Esophagus squamous epithelium (tissue), 5 donors: ENCODE measurements around the gene RABEP2. TPM values are rescaled to one million over a fixed set of nuclear protein-coding genes. Genes with fewer than 3 reads are reported as not detected.
A peak's percentile ranks its signal among the peaks of the same experiment; 100 is the strongest.

Experiments
- DNase-seq: peaks from one replicate; lab custom pipeline; 2025; lab: John Stamatoyannopoulos, UW
- H3K27ac ChIP-seq, 4 donors: fragments of 200-600 bp; sonication (generic); one replicate each; pipeline ENCODE4 v1.5.1; 2016 to 2019; ENCODE audit warnings: mild to moderate bottlenecking in 1 of 4
- H3K27me3 ChIP-seq, 4 donors: fragments of 200-600 bp; sonication (generic); 1 replicate in 3 of 4; 2 replicates in 1 of 4; pipeline versions ENCODE4 v1.5.1 to v1.6.0; 2017 to 2021; ENCODE audit warnings: antibody characterized with exemption in 1 of 4
- H3K36me3 ChIP-seq, 3 donors: fragments of 200-600 bp; sonication (generic); one replicate each; pipeline ENCODE4 v1.5.1; 2016 to 2019
- H3K4me1 ChIP-seq, 3 donors: fragments of 200-600 bp; sonication (generic); one replicate each; pipeline ENCODE4 v1.5.1; 2017 to 2019
- H3K4me3 ChIP-seq, 4 donors: fragments of 200-600 bp; sonication (generic); 1 replicate in 3 of 4; 2 replicates in 1 of 4; pipeline ENCODE4 v1.5.1; 2016 to 2019; ENCODE audit warnings: mild to moderate bottlenecking in 2 of 4, moderate library complexity in 1 of 4
- H3K9me3 ChIP-seq, 3 donors: fragments of 200-600 bp; sonication (generic); one replicate each; pipeline ENCODE4 v1.5.1; 2016 to 2019
- POLR2A ChIP-seq, 4 donors: fragments of 450-650 bp; IDR thresholded peaks; one replicate each; pipeline ENCODE4 v1.6.1; 2017; ENCODE audit warnings: antibody characterized with exemption in 4 of 4, mild to moderate bottlenecking in 4 of 4, moderate library complexity in 3 of 4
- WGBS, 2 donors: methylation state at CpG; one replicate each; pipeline ENCODE4 v1.1.5; 2018; 5-methylcytosine and 5-hydroxymethylcytosine counted together
- intact Hi-C: fragments of 100-400 bp; cut with DNase I; formaldehyde crosslinking; loops from one replicate; pipeline ENCODE4 v1.15.0; 2022
- total RNA-seq, 4 donors: library from RNA; depleted of rRNA; stranded (reverse); fragments of >200 nt; gene quantifications; one replicate each; pipeline ENCODE4 v1.1.0, GENCODE V29; 2016
- TF ChIP-seq, protein P1 (sequence below), 6 experiments: fragments of 450-650 bp in 4 of 6; fragments of 200-600 bp in 2 of 6; sonication (generic) in 2 of 6; IDR thresholded peaks; one replicate each; pipeline ENCODE4 v1.5.1; 2016 to 2019; ENCODE audit warnings: antibody characterized with exemption in 6 of 6, mild to moderate bottlenecking in 4 of 6, moderate library complexity in 4 of 6
- donor health status: DM: yes; HTN: yes; CAD: no.

Gene RABEP2
- total RNA-seq, 4 donors from 2014 or later: 28.7 to 47.2 (median 37.2) TPM

DNA sequence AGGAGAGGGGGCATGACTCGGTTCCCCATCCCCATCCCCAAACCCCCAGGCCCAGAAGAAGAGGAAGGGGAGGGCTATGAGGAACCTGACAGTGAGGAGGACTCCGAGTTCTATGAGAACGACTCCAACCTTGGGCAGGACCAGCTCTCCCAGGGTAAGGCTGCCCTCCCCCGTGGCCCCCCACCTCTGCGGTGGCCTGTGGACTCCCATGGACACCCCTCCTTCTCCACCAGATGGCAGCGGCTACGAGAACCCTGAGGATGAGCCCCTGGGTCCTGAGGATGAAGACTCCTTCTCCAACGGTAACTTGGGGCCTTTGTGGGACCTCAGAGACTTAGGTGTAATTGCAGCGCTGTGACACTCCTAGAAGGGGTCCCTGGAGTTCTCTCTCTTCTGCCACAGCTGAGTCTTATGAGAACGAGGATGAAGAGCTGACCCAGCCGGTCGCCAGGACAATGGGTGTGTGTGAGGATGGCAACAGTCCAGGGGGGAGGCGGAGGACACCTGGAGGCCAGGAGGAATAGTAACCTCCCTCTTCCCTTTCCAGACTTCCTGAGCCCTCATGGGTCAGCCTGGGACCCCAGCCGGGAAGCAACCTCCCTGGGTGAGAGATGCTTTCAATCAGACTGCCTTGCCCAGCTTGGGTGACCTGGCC lies 12.3 kb upstream of the RABEP2 start:
- 54 to 70% methylated on average over 2 of the region's 14 CpGs for whole genome bisulfite sequencing, 2 donors
- intact Hi-C loops: no loop called here
- Histone ChIP-seq H3K27me3 (no peaks in the 10 kb centered on the region), H3K27ac (no peak overlapping the region), H3K4me1 (peaks cover 0 to 12% (median 3%) of the 10 kb centered on the region in 3 donors), H3K4me3 (no peak overlapping the region), H3K36me3 (no peaks in the 10 kb centered on the region), H3K9me3 (no peaks in the 10 kb centered on the region)
- no peak for DNase-seq
- TF ChIP-seq, protein P1, sequence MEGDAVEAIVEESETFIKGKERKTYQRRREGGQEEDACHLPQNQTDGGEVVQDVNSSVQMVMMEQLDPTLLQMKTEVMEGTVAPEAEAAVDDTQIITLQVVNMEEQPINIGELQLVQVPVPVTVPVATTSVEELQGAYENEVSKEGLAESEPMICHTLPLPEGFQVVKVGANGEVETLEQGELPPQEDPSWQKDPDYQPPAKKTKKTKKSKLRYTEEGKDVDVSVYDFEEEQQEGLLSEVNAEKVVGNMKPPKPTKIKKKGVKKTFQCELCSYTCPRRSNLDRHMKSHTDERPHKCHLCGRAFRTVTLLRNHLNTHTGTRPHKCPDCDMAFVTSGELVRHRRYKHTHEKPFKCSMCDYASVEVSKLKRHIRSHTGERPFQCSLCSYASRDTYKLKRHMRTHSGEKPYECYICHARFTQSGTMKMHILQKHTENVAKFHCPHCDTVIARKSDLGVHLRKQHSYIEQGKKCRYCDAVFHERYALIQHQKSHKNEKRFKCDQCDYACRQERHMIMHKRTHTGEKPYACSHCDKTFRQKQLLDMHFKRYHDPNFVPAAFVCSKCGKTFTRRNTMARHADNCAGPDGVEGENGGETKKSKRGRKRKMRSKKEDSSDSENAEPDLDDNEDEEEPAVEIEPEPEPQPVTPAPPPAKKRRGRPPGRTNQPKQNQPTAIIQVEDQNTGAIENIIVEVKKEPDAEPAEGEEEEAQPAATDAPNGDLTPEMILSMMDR (IDR thresholded peaks at IDR 0.05): no peak

DNA sequence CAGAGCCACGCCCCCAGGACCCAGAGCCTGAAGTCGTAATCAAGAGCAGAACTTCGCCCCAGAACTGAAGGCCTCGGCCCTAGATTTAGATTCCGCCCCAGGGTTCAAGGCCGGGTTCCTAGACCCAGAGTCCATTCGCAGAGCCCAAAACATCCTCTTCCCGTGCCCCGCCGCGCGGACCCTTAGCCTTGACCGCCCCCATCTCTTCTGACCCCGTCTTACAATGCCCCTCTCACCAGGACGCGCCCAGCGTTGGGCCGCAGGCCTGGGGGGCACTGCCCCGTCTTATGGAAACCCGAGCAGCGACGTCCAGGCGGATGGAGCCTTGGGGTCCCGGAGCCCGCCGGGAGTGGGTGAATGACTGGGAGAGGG lies 11.7 kb upstream of the RABEP2 start:
- TF ChIP-seq, protein P1 (IDR thresholded peaks at IDR 0.05): no peak
- TF ChIP-seq POLR2A (IDR thresholded peaks at IDR 0.05): no peak
- intact Hi-C loops: no loop called here
- H3K4me3 ChIP-seq: peak overlapping the region in 1 of 4 donors; percentile 45

DNA sequence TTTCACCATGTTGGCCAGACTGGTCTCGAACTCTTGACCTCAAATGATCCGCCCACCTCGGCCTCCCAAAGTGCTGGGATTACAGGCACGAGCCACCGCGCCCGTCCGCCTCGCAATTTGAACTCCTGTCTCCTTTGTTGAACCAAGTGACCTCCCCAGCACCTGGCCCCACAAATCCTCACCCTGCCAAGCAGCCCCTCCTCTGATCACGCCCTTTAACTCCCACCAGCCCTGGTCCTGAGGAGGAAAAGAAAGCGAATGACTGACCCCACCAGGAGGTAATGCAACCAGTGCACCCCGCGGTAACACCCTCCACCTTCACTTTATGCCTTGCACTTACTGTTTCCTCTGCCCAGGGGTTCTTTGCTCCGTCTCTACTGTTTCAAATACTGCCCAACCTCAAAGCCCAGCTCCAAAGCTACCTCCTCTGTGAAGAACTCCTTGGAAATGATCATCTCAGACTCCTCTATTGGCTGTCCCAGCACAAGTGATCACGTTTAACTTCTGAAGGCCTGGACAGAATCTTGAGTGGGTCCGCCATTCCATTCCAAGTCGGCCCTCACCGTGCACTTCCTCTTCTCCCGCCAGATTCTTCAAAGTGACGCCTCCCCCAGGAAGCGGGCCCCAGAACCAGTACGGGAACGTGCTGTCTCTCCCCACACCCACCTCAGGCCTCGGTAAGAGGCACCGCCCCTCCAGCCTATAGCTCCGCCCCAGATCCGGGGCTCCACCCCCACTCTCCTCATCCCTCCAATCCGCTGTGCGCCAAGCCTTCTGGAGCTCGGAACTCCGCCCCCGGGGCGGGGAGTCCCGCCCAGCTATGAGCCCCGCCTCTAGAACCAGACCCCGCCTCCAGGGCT lies 11.1 kb upstream of the RABEP2 start:
- TF ChIP-seq, protein P1 (IDR thresholded peaks at IDR 0.05): no peak
- no peak for TF ChIP-seq POLR2A (IDR thresholded peaks at IDR 0.05)
- Histone ChIP-seq H3K9me3 (no peaks in the 10 kb centered on the region), H3K4me1 (peaks cover 0 to 12% (median 3%) of the 10 kb centered on the region in 3 donors), H3K27me3 (no peaks in the 10 kb centered on the region), H3K36me3 (no peaks in the 10 kb centered on the region), H3K4me3 (peak overlapping the region in 2 of 4 donors; percentile 8 to 45), H3K27ac (no peak overlapping the region)
- DNase-seq: peak; percentile 25
- intact Hi-C loops: no loop called here
- 43 to 48% methylated on average over 25 of the region's 36 CpGs for WGBS, 2 donors

More for the DNA sequence above, 11.7 kb upstream of the RABEP2 start:
- no peaks in the 10 kb centered on the region for H3K36me3 ChIP-seq
- no peaks in the 10 kb centered on the region for H3K27me3 ChIP-seq
- H3K9me3 ChIP-seq: no peaks in the 10 kb centered on the region
- no peak overlapping the region for H3K27ac ChIP-seq
- WGBS, 2 donors: 50% methylated on average over 4 of the region's 26 CpGs; no CpG with 5 or more reads in 1 of the 2 donors
- no peak for DNase-seq
- H3K4me1 ChIP-seq: peaks cover 0 to 12% (median 3%) of the 10 kb centered on the region in 3 donors

DNA sequence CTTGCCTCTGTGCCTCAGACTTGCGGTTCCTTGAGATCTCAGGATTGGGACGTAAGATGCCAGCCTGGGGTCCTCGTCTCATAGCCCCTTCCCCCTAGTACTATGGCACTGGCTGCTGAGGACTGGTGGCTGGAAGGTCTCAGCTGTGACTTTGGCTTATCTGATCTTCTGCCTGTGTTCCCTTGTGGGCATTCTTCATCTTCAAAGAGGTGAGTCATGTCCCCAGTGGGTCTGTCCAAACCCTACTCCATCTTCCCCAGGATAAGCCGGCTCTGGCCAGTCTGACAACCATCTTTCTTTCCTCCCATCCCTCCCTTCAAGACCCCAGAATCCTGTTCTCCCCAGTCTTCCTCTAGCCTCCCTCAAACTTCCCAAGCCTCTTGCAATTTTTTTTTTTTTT lies 10.3 kb upstream of the RABEP2 start:
- no peak for TF ChIP-seq POLR2A (IDR thresholded peaks at IDR 0.05)
- TF ChIP-seq, protein P1 (IDR thresholded peaks at IDR 0.05): no peak
- H3K27ac ChIP-seq: no peak overlapping the region
- H3K36me3 ChIP-seq: no peaks in the 10 kb centered on the region
- WGBS, 2 donors: 92 to 97% methylated on average over 2 to 4 of the region's 4 CpGs
- intact Hi-C loops: no loop called here
- H3K9me3 ChIP-seq: no peaks in the 10 kb centered on the region
- peaks cover 0 to 12% (median 3%) of the 10 kb centered on the region in 3 donors for H3K4me1 ChIP-seq
- no peaks in the 10 kb centered on the region for H3K27me3 ChIP-seq
- DNase-seq: no peak
- no peak overlapping the region for H3K4me3 ChIP-seq

DNA sequence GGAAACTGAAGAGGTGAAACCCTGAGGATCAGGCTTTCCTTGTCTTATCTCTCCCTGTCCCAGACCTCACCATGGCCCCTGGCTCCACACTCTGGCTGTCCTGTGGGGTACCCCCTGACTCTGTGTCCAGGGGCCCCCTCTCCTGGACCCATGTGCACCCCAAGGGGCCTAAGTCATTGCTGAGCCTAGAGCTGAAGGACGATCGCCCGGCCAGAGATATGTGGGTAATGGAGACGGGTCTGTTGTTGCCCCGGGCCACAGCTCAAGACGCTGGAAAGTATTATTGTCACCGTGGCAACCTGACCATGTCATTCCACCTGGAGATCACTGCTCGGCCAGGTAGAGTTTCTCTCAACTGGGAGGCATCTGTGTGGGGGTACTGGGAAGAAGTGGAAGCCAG lies 8.1 kb upstream of the RABEP2 start:
- Histone ChIP-seq H3K4me1 (peaks cover 0 to 12% (median 3%) of the 10 kb centered on the region in 3 donors), H3K27ac (no peak overlapping the region), H3K36me3 (no peaks in the 10 kb centered on the region), H3K9me3 (no peaks in the 10 kb centered on the region), H3K27me3 (no peaks in the 10 kb centered on the region), H3K4me3 (no peak overlapping the region)
- 30 to 59% methylated on average over 2 to 5 of the region's 8 CpGs for WGBS, 2 donors
- intact Hi-C loops: no loop called here
- DNase-seq: no peak
- TF ChIP-seq, protein P1 (IDR thresholded peaks at IDR 0.05): no peak
- TF ChIP-seq POLR2A (IDR thresholded peaks at IDR 0.05): no peak
